HG03521 (cell line): ENCODE results near the gene LPGAT1.

Experiments used
- ATAC-seq: cut with Tn5 transposase; IDR thresholded peaks from one replicate; pipeline ENCODE4 v1.9.1; 2021; ENCODE audit warnings: mild to moderate bottlenecking, moderate library complexity; ENCODE audit not compliant: unreplicated experiment

Gene LPGAT1

GRCh38 chr1:211829343-211830054 lies 1.1 kb downstream of the LPGAT1 start:
- no peak for ATAC-seq

GRCh38 chr1:211828584-211829342 lies 1.8 kb downstream of the LPGAT1 start:
- no peak for ATAC-seq

DNA sequence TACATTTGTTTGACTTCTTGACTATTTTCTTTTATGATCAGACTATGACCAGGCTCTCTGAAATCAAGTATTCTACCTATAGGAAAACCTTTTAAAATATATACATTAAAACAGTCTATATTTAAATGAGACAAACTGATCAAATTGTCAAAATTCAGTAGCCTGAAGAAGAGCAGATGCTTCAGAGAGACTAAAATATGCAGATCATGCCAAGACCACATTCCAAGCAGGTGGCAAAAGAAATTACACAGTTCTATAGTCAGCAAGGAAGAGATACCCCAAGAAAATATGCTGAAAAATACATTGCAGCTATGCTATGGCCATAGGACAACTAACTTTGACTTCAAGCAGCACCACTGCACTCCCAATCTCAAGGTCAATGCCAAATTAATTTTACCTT lies 3.5 kb downstream of the LPGAT1 start:
- no peak for ATAC-seq

- ATAC-seq: no peak
These were observed 4.6 kb downstream of the LPGAT1 start for GRCh38 chr1:211825980-211826379.

- ATAC-seq: no peak
These were observed 7.7 kb downstream of the LPGAT1 start for GRCh38 chr1:211822677-211823407.

DNA sequence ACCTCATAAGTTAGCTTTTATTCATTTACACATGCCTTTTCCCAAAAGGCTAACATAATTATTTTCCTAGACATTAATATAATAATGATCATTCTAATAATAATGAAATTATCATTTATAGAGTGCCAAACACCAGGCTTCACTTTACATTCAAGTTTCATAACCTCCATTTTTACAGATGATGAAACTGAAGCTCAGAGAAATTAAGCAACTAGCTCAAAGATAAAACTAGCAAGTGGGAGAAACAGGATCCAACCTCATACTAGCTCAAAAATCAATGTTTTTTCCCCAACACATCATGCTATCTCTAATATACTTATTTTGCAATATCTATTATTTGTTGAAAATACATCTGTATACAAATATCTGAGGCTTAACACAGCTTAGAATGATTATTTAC lies 14.0 kb downstream of the LPGAT1 start:
- ATAC-seq: no peak

DNA sequence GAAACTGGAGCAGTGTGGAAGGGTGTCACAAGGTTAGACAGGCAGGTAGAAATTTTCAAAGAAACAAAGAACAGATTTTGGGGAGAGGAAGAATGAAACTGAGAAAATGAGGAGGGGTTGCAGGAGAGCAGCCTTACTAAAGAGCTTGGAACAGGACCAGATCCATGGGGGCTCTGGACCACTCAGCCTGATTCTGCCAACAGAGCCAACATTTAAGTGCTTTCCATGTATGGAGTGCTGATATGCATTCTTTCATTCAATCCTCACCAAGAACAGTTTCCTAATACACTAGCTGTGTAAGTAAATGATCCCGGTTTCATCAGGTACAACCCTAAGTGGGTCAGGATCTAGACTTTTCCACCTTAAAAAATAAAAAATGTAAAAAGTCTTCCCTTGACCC lies 16.2 kb downstream of the LPGAT1 start:
- no peak for ATAC-seq

- ATAC-seq: no peak
These were observed 17.0 kb downstream of the LPGAT1 start for GRCh38 chr1:211813590-211813989.

DNA sequence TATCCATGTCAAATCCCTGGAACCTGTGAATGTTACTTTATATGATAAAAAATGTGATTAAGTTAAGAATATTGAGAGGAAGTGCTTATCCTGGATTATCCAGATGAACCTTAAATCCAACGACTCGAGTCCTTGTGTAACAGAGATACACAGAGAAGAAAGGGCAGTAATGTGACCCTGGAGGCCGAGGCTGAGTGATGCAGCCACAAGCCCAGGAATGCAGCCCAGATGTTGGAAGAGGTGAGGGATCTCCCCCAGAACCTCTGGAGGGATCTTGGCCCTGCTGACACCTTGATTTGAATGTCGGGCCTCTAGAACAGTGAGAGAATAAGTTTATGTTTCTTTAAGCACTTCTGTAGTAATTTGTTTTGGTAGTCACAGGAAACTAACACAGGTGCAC lies 18.0 kb downstream of the LPGAT1 start:
- ATAC-seq: no peak

- no peak for ATAC-seq
These were observed 18.7 kb downstream of the LPGAT1 start for GRCh38 chr1:211811848-211812247.

DNA sequence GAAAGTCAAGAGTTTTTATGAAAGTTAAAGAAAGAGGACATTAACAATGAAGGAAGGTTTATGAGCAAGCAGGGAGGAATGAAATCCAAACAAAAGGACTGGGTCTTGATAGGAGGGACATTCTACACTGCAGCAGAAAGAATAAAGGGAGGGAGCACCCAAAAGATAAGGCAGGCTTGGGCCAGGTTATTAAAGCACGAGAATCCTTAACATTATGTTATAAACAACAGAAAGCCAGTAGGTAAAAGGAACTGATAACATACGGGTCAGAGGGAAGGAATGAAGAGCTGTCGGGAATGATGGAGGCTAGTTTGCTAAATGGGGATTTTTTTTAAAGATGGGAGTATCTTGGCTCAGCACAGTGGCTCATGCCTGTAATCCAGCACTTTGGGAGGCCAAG lies 19.4 kb downstream of the LPGAT1 start:
- no peak for ATAC-seq

DNA sequence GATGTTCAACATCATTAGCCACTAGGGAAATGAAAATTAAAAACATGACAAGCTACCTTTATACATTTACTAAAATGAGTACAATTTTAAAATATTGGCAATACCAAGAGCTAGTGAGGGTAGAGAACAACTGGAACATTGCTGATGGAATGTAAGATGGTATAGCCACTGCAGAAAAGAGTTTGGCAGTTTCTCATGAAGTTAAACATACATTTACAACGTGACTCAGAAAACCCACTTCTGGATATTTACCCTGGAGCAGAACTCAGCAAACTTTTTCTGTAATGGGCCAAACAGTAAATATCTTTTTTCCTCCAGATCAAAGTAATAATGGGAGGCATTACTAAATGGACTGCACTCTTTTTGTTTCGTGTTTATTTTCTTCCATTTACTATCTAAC lies 22.1 kb downstream of the LPGAT1 start:
- ATAC-seq: no peak

DNA sequence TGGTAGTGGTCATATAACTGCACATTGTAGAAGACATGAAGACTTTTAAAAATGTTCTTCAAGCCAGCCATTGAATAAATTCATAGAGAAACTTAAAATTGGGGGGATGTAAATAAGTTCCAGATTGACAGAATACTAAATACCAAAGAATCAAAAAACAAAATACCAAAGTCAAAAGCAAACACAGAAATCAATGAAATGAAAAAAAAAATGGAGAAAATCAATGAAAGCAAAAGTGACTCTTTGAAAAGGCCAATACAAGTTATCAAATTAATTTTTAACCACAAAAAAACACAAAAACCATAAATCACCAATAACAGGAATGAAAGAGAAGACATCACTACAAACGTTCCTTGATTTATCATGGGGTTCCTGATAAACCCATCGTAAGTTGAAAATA lies 25.6 kb downstream of the LPGAT1 start:
- ATAC-seq: no peak

DNA sequence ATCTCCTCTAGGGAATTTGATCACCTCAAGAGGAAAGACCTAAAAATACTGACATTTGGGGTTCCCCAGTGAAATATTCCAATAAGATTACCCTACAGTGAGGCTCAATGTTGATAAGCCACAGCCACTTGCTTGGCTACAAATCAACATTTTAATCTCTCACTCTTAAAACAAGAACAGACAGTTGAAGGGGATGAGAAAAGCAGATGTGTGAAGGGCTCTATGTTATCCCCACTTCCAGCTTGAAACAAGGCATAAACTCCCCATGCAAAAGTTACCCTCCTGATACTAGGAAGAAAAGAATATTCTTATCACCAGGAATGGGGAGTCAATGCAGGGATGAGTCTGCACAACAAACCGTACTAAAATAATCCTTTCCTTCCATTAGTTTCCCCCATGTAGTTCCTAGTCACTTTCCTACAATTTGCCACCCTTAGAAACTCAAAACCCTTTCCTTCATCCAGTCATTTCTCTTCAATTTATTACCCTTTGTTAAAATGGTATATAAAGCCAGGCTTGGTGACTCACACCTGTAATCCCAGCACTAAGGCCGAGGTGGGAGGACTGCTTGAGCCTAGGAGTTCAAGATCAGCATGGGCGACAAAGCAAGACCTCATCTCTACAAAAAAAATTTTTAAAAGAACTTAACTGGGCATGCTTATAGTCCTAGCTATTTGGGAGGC lies 29.5 kb downstream of the LPGAT1 start:
- no peak for ATAC-seq

- ATAC-seq: no peak
These were observed 32.6 kb downstream of the LPGAT1 start for GRCh38 chr1:211797994-211798393.

DNA sequence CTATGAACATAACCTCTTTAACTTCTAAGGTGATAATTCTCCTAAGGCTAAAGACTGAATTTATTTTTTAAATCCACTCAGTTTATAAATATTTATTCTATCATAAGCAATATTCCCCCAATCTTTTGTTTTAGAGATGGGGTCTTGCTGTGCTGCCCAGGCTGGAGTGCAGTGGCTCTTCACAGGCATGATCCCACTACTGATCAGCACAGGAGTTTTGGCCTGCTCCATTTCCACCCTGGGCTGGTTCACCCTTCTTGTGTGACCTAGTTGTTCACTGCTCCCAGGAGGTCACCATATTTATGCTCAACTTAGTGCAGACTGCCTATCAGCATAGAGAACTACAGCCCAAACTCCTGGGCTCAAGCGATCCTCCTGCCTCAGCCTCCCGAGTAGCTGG lies 38.6 kb downstream of the LPGAT1 start:
- ATAC-seq: no peak

DNA sequence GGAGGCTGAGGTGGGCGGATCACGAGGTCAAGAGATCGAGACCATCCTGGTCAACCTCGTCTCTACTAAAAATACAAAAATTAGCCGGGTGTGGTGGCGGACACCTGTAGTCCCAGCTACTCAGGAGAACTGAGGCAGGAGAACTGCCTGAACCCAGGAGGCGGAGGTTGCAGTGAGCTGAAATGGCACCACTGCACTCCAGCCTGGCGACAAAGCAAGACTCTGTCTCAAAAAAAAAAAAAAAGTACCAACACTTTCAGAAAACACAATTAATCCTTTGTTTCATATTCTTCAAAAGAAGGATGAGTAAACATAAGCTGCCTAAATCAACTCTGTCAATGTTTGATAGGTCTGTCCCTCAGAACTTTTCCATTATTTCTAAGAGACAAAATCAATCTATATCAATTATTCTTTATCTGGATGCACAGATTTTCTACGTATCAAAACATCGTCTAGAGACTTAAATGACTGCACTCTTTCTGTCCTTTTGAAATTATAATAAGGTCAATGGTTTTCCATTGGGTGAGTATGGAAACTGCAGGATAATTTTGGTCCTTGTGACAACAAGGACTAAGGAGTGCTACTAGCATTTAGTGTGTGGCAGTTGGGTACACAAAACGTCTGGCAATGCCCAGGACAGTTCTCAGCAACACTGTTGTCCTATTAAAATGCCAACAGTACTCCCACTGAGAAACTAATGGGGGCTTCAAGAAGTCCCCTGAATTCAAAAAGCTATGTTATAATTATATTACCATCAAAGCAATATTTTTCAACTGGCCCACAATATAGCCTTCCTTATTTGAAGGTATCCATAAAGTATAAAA lies 40.7 kb downstream of the LPGAT1 start:
- ATAC-seq: no peak

DNA sequence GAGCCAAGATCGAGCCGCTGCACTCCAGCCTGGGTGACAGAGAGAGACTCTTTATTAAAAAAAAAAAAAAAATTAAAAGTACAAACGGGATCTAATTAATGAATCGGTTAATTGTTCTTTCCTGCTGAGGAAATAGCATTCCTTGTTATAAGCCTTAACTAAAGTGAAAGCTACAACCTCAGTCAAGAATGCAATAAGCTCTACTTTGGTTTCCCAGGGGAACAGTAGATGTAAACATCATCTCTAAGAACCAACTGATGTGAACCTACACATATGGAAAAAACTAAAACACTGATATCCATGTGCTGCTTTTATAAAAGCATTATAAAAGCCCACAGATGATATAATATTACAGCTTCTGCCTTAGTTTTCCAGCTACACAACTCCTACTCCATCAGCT lies 41.9 kb downstream of the LPGAT1 start:
- no peak for ATAC-seq

GRCh38 chr1:211783897-211784296 lies 46.7 kb downstream of the LPGAT1 start:
- ATAC-seq: no peak

DNA sequence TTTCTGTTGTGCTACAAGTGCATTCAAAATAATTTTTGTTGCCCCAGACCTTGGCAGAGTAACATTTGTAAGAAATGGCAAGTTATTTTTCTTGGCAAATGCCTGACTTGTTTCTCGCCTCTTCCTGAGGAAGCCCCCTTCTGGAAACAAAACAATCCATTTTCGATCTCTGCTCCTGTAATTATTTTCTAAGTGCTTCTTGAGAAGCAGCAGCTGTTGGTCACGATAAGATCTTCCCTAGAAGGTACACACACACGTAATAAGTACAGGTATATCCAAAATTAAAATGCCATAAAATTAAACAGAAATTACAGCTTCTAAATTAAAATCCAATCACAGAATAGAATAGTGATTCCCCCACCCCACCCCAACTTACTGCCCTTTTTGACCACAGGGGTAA lies 47.3 kb downstream of the LPGAT1 start:
- no peak for ATAC-seq
